Measurements from ENCODE around the gene DEUP1. TPM values are rescaled to one million over a fixed set of nuclear protein-coding genes. Genes with fewer than 3 reads are reported as not detected.

The DEUP1 gene
- total RNA-seq, 2 experiments from 2014 or later, result not detected

- TF ChIP-seq EZH2phosphoT487 (IDR thresholded peaks at IDR 0.05; ENCODE audit: borderline replicate concordance, low read depth, low read length), result no peak
- TF ChIP-seq, protein P1, sequence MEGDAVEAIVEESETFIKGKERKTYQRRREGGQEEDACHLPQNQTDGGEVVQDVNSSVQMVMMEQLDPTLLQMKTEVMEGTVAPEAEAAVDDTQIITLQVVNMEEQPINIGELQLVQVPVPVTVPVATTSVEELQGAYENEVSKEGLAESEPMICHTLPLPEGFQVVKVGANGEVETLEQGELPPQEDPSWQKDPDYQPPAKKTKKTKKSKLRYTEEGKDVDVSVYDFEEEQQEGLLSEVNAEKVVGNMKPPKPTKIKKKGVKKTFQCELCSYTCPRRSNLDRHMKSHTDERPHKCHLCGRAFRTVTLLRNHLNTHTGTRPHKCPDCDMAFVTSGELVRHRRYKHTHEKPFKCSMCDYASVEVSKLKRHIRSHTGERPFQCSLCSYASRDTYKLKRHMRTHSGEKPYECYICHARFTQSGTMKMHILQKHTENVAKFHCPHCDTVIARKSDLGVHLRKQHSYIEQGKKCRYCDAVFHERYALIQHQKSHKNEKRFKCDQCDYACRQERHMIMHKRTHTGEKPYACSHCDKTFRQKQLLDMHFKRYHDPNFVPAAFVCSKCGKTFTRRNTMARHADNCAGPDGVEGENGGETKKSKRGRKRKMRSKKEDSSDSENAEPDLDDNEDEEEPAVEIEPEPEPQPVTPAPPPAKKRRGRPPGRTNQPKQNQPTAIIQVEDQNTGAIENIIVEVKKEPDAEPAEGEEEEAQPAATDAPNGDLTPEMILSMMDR (conservative IDR thresholded peaks at IDR 0.05; ENCODE audit: low read length), result no peak
- ChIA-PET POLR2A (interaction anchor here (0.9 kb wide), 1 partner anchor 28 kb away, joined by 3 read pairs; no protein-coding TSS in a partner anchor), CTCF (ENCODE audit: unreplicated experiment) (no interaction called here)
- BruUV-seq (replicated peaks), result no TSS peak
- Histone ChIP-seq H3K4me3 (ENCODE audit: low read depth, low read length, poor library complexity, severe bottlenecking) (no peak overlapping the region), H3K36me3 (ENCODE audit: insufficient read depth, low read length) (no peaks in the 10 kb centered on the region), H4K20me1 (ENCODE audit: insufficient read depth, low read length) (no peaks in the 10 kb centered on the region), H3K9me2 (ENCODE audit: insufficient read depth, low read length) (no peaks in the 10 kb centered on the region), H3K79me2 (ENCODE audit: insufficient read depth, low read depth, low read length) (no peaks in the 10 kb centered on the region), H3K27ac (ENCODE audit: low read depth, low read length, poor library complexity, severe bottlenecking) (no peak overlapping the region), H3K4me1 (ENCODE audit: insufficient read depth, low read length, poor library complexity, severe bottlenecking) (peaks cover 17% of the 10 kb centered on the region), H3K4me2 (ENCODE audit: low read length) (no peak overlapping the region), H3K9me3 (ENCODE audit: low read length) (no peaks in the 10 kb centered on the region), H2AFZ (ENCODE audit: low read length) (no peak overlapping the region)
- DNase-seq (ENCODE audit: low spot score), result no peak
- intact Hi-C loops (cut with micrococcal nuclease; ENCODE audit: unreplicated experiment), result no loop called here
Observed at GRCh38 chr11:93289782-93290463, 40.6 kb upstream of the DEUP1 start.

- TF ChIP-seq, protein P1 (conservative IDR thresholded peaks at IDR 0.05; ENCODE audit: low read length), result no peak
- no peak for TF ChIP-seq EZH2phosphoT487 (IDR thresholded peaks at IDR 0.05; ENCODE audit: borderline replicate concordance, low read depth, low read length)
- POLR2A ChIA-PET, result no interaction called here
- H3K4me2 ChIP-seq (ENCODE audit: low read length), result no peak overlapping the region
- no peaks in the 10 kb centered on the region for H3K9me3 ChIP-seq (ENCODE audit: low read length)
- H3K79me2 ChIP-seq (ENCODE audit: insufficient read depth, low read depth, low read length), result no peaks in the 10 kb centered on the region
- no peak for DNase-seq (ENCODE audit: low spot score)
- intact Hi-C loops (cut with micrococcal nuclease; ENCODE audit: unreplicated experiment), result no loop called here
- no peaks in the 10 kb centered on the region for H3K9me2 ChIP-seq (ENCODE audit: insufficient read depth, low read length)
- CTCF ChIA-PET (ENCODE audit: unreplicated experiment), result no interaction called here
- BruUV-seq (replicated peaks), result no TSS peak
- no peak overlapping the region for H2AFZ ChIP-seq (ENCODE audit: low read length)
- no peaks in the 10 kb centered on the region for H3K36me3 ChIP-seq (ENCODE audit: insufficient read depth, low read length)
- H3K4me1 ChIP-seq (ENCODE audit: insufficient read depth, low read length, poor library complexity, severe bottlenecking), result peaks cover 17% of the 10 kb centered on the region
- H3K27ac ChIP-seq (ENCODE audit: low read depth, low read length, poor library complexity, severe bottlenecking), result no peak overlapping the region
- no peaks in the 10 kb centered on the region for H4K20me1 ChIP-seq (ENCODE audit: insufficient read depth, low read length)
- H3K4me3 ChIP-seq (ENCODE audit: low read depth, low read length, poor library complexity, severe bottlenecking), result no peak overlapping the region
Observed at GRCh38 chr11:93291110-93291509, 39.4 kb upstream of the DEUP1 start.

GRCh38 chr11:93291898-93292297 is 38.6 kb upstream of the DEUP1 start:
- POLR2A ChIA-PET, result interaction anchor here (0.6 kb wide), 1 partner anchor 1514 kb away, joined by 3 read pairs; no protein-coding TSS in a partner anchor
- no peaks in the 10 kb centered on the region for H3K36me3 ChIP-seq (ENCODE audit: insufficient read depth, low read length)
- H3K9me2 ChIP-seq (ENCODE audit: insufficient read depth, low read length), result no peaks in the 10 kb centered on the region
- H4K20me1 ChIP-seq (ENCODE audit: insufficient read depth, low read length), result no peaks in the 10 kb centered on the region
- H3K79me2 ChIP-seq (ENCODE audit: insufficient read depth, low read depth, low read length), result no peaks in the 10 kb centered on the region
- intact Hi-C loops (cut with micrococcal nuclease; ENCODE audit: unreplicated experiment), result no loop called here
- H2AFZ ChIP-seq (ENCODE audit: low read length), result no peak overlapping the region
- no TSS peak for BruUV-seq (replicated peaks)
- no peak for DNase-seq (ENCODE audit: low spot score)
- no peak overlapping the region for H3K27ac ChIP-seq (ENCODE audit: low read depth, low read length, poor library complexity, severe bottlenecking)
- H3K4me3 ChIP-seq (ENCODE audit: low read depth, low read length, poor library complexity, severe bottlenecking), result no peak overlapping the region
- peaks cover 17% of the 10 kb centered on the region for H3K4me1 ChIP-seq (ENCODE audit: insufficient read depth, low read length, poor library complexity, severe bottlenecking)
- TF ChIP-seq EZH2phosphoT487 (IDR thresholded peaks at IDR 0.05; ENCODE audit: borderline replicate concordance, low read depth, low read length), result no peak
- TF ChIP-seq, protein P1 (conservative IDR thresholded peaks at IDR 0.05; ENCODE audit: low read length), result no peak
- no peaks in the 10 kb centered on the region for H3K9me3 ChIP-seq (ENCODE audit: low read length)
- no peak overlapping the region for H3K4me2 ChIP-seq (ENCODE audit: low read length)
- CTCF ChIA-PET (ENCODE audit: unreplicated experiment), result no interaction called here

Data from OCI-LY7 (cell line).